IMR-90 (cell line): ENCODE results near the gene BRAT1. TPM values are rescaled to one million over a fixed set of nuclear protein-coding genes. Genes with fewer than 3 reads are reported as not detected.

Experiments used
- ATAC-seq: fragments of 200-7000 bp; cut with Tn5 transposase; 2 replicates; pipeline ENCODE4 v1.9.1; 2020; ENCODE audit warnings: low read depth, mild to moderate bottlenecking, moderate library complexity
- BruUV-seq: library from RNA; stranded (reverse); fragments of 400-500 nt; replicated peaks from 2 replicates; lab custom pipeline; 2021; lab: Mats Ljungman, UMichigan
- CTCF ChIA-PET: fragments of 300-600 bp; formaldehyde crosslinking; extraction: SDS; loops from one replicate; lab custom pipeline; 2021; ENCODE audit warnings: antibody characterized with exemption; lab: Yijun Ruan, JAX
- POLR2A ChIA-PET: fragments of 300-600 bp; sonication (Branson Sonifier 250); formaldehyde crosslinking; loops from one replicate; lab custom pipeline; 2022; ENCODE audit warnings: antibody characterized with exemption; ENCODE audit not compliant: unreplicated experiment; lab: Charles Lee
- DNase-seq: peaks from one replicate; pipeline ENCODE4 v3.0.0; 2013
- H2AFZ ChIP-seq: replicated peaks from 2 replicates; pipeline ENCODE3; 2013; ENCODE audit warnings: low read length, mild to moderate bottlenecking; ENCODE audit not compliant: poor library complexity
- H2AK5ac ChIP-seq: 2 replicates; pipeline ENCODE4 v1.6.1; 2013; ENCODE audit warnings: low read depth, low read length, inconsistent platforms
- H2AK9ac ChIP-seq: replicated peaks from 2 replicates; pipeline ENCODE3; 2013; ENCODE audit warnings: mild to moderate bottlenecking, low read depth, low read length, moderate library complexity; ENCODE audit not compliant: poor library complexity
- H2BK120ac ChIP-seq: 2 replicates; pipeline ENCODE4 v1.6.1; 2013; ENCODE audit warnings: low read depth, low read length, inconsistent platforms
- H2BK15ac ChIP-seq: 3 replicates; pipeline ENCODE4 v1.6.1; 2013; ENCODE audit warnings: low read depth, low read length, inconsistent platforms
- H2BK20ac ChIP-seq: 2 replicates; pipeline ENCODE4 v1.6.1; 2013; ENCODE audit warnings: low read depth, mild to moderate bottlenecking, inconsistent platforms, low read length, moderate library complexity
- H2BK5ac ChIP-seq: 2 replicates; pipeline ENCODE4 v1.6.1; 2013; ENCODE audit warnings: mild to moderate bottlenecking, low read depth, low read length, inconsistent platforms; ENCODE audit not compliant: poor library complexity, severe bottlenecking
- H3K14ac ChIP-seq: replicated peaks from 2 replicates; pipeline ENCODE4 v1.6.1; 2013; ENCODE audit warnings: low read depth, low read length, inconsistent platforms
- H3K18ac ChIP-seq: 2 replicates; pipeline ENCODE4 v1.6.1; 2013; ENCODE audit warnings: low read depth, low read length, control low read depth
- H3K23ac ChIP-seq: 2 replicates; pipeline ENCODE4 v1.6.1; 2013; ENCODE audit warnings: low read depth, low read length, inconsistent platforms
- H3K27ac ChIP-seq: 2 replicates; pipeline ENCODE4 v1.5.1; 2013; ENCODE audit warnings: mild to moderate bottlenecking, control low read depth, low read length; ENCODE audit not compliant: insufficient read depth
- H3K27me3 ChIP-seq: 2 replicates; pipeline ENCODE4 v1.6.1; 2013; ENCODE audit warnings: low read length; ENCODE audit not compliant: control insufficient read depth, insufficient read depth
- H3K36me3 ChIP-seq: 2 replicates; pipeline ENCODE4 v1.6.1; 2013; ENCODE audit warnings: low read length, mixed read lengths; ENCODE audit not compliant: control insufficient read depth, insufficient read depth
- H3K4ac ChIP-seq: 2 replicates; pipeline ENCODE4 v1.6.1; 2013; ENCODE audit warnings: low read depth, low read length, inconsistent platforms
- H3K4me1 ChIP-seq: 2 replicates; pipeline ENCODE4 v1.6.1; 2013; ENCODE audit warnings: low read length, mixed read lengths; ENCODE audit not compliant: control insufficient read depth, insufficient read depth
- H3K4me2 ChIP-seq: 2 replicates; pipeline ENCODE4 v1.6.1; 2013; ENCODE audit warnings: low read depth, mild to moderate bottlenecking, control low read depth, low read length, moderate library complexity
- H3K4me3 ChIP-seq: 2 replicates; pipeline ENCODE4 v1.5.1; 2013; ENCODE audit warnings: low read depth, mild to moderate bottlenecking, control low read depth, low read length, moderate library complexity; ENCODE audit not compliant: insufficient read depth
- H3K56ac ChIP-seq: 2 replicates; pipeline ENCODE4 v1.6.1; 2013; ENCODE audit warnings: low read length, inconsistent platforms; ENCODE audit not compliant: insufficient read depth; ENCODE audit errors: extremely low read depth
- H3K79me1 ChIP-seq, 2 experiments: 2 replicates each; pipeline ENCODE4 v1.6.1; 2013; ENCODE audit warnings: low read length in 2 of 2, inconsistent platforms in 1 of 2, low read depth in 1 of 2
- H3K9ac ChIP-seq: 2 replicates; pipeline ENCODE4 v1.6.1; 2013; ENCODE audit warnings: low read depth, low read length, control low read depth
- H3K9me1 ChIP-seq: 2 replicates; pipeline ENCODE4 v1.6.1; 2013; ENCODE audit warnings: low read length, inconsistent platforms; ENCODE audit not compliant: insufficient read depth
- H3K9me3 ChIP-seq: 2 replicates; pipeline ENCODE4 v1.6.1; 2013; ENCODE audit warnings: low read length; ENCODE audit not compliant: control insufficient read depth, insufficient read depth
- H4K20me1 ChIP-seq: 2 replicates; pipeline ENCODE4 v1.6.1; 2013; ENCODE audit warnings: low read length, inconsistent platforms; ENCODE audit not compliant: insufficient read depth
- H4K5ac ChIP-seq: 2 replicates; pipeline ENCODE4 v1.6.1; 2013; ENCODE audit warnings: mild to moderate bottlenecking, low read depth, low read length, control low read depth
- H4K8ac ChIP-seq, 2 experiments: 2 replicates each; pipeline ENCODE4 v1.6.1; 2013; ENCODE audit warnings: low read depth in 2 of 2, low read length in 2 of 2, control low read depth in 1 of 2, inconsistent platforms in 1 of 2
- H4K91ac ChIP-seq: 2 replicates; pipeline ENCODE4 v1.6.1; 2013; ENCODE audit warnings: low read depth, low read length, inconsistent platforms; ENCODE audit not compliant: insufficient read depth
- BHLHE40 ChIP-seq: fragments of 150-350 bp; IDR thresholded peaks from 2 replicates; pipeline ENCODE4 v1.6.1; 2016; ENCODE audit warnings: mild to moderate bottlenecking, low read depth, low read length
- CEBPB ChIP-seq: IDR thresholded peaks from 2 replicates; pipeline ENCODE4 v1.6.1; 2012; ENCODE audit warnings: low read depth, low read length, improper control_type of control experiment
- CHD1 ChIP-seq: IDR thresholded peaks from 2 replicates; pipeline ENCODE4 v1.6.1; 2012; ENCODE audit warnings: low read depth, low read length, improper control_type of control experiment
- FOS ChIP-seq: fragments of 150-350 bp; IDR thresholded peaks from 2 replicates; pipeline ENCODE4 v1.6.1; 2016; ENCODE audit warnings: low read depth, low read length
- MAFK ChIP-seq: IDR thresholded peaks from 2 replicates; pipeline ENCODE4 v1.6.1; 2012; ENCODE audit warnings: low read depth, low read length, improper control_type of control experiment
- MAZ ChIP-seq: IDR thresholded peaks from 2 replicates; pipeline ENCODE4 v1.6.1; 2012; ENCODE audit warnings: low read depth, mild to moderate bottlenecking, low read length, improper control_type of control experiment, moderate library complexity, borderline replicate concordance
- MXI1 ChIP-seq: IDR thresholded peaks from 2 replicates; pipeline ENCODE4 v1.6.1; 2012; ENCODE audit warnings: low read depth, mild to moderate bottlenecking, low read length, moderate library complexity, borderline replicate concordance
- NFE2L2 ChIP-seq: fragments of 150-350 bp; IDR thresholded peaks from 2 replicates; pipeline ENCODE4 v1.6.1; 2016; ENCODE audit warnings: low read depth, mild to moderate bottlenecking, low read length
- POLR2A ChIP-seq: IDR thresholded peaks from 2 replicates; pipeline ENCODE4 v1.6.1; 2012; ENCODE audit warnings: mild to moderate bottlenecking, low read depth, low read length
- RAD21 ChIP-seq: IDR thresholded peaks from 2 replicates; pipeline ENCODE4 v1.6.1; 2012; ENCODE audit warnings: low read length, improper control_type of control experiment
- RCOR1 ChIP-seq: IDR thresholded peaks from 2 replicates; pipeline ENCODE4 v1.6.1; 2012; ENCODE audit warnings: mild to moderate bottlenecking, low read length, improper control_type of control experiment; ENCODE audit not compliant: insufficient replicate concordance
- RFX5 ChIP-seq: IDR thresholded peaks from 2 replicates; pipeline ENCODE4 v1.8.0; 2012; ENCODE audit warnings: low read depth, mild to moderate bottlenecking, low read length, moderate library complexity
- SMC3 ChIP-seq: fragments of 150-350 bp; IDR thresholded peaks from 2 replicates; pipeline ENCODE4 v1.6.1; 2016; ENCODE audit warnings: low read depth, mild to moderate bottlenecking, antibody characterized with exemption, low read length, moderate library complexity
- WGBS, 2 experiments: methylation state at CpG; one replicate each; pipeline versions ENCODE4 v1.1.5 to v1.1.7; 2013; ENCODE audit warnings: missing lambda C conversion rate in 2 of 2; ENCODE audit not compliant: insufficient read length in 1 of 2; ENCODE audit errors: extremely low coverage in 2 of 2; 5-methylcytosine and 5-hydroxymethylcytosine counted together
- dilution Hi-C: fragments of 300-500 bp; cut with HindIII; formaldehyde crosslinking; loops from one replicate; pipeline ENCODE4 v1.14.3; 2018; ENCODE audit warnings: low sequenced_read_pairs; ENCODE audit not compliant: unreplicated experiment
- in situ Hi-C: fragments of 300-500 bp; cut with MboI; formaldehyde crosslinking; loops from 3 replicates; pipeline ENCODE4 v1.14.3; 2019; ENCODE audit warnings: low sequenced_read_pairs, inconsistent platforms, mixed read lengths
- intact Hi-C: fragments of 100-400 bp; cut with micrococcal nuclease; formaldehyde crosslinking; loops from 2 replicates; pipeline ENCODE4 v1.10.0; 2022
- polyA plus RNA-seq, 3 experiments: library from polyadenylated mRNA; depleted of rRNA; stranded (reverse); fragments of >200 nt; gene quantifications; 2 replicates each; pipeline ENCODE4 v1.2.3, GENCODE V29; 2012; ENCODE audit warnings: low replicate concordance in 1 of 3
- total RNA-seq: library from RNA; depleted of rRNA; stranded (reverse); fragments of >200 nt; gene quantifications from 2 replicates; pipeline ENCODE4 v1.2.3, GENCODE V29; 2012
- TF ChIP-seq, protein P1 (sequence below): conservative IDR thresholded peaks from 2 replicates; pipeline ENCODE4 v1.5.1; 2012; ENCODE audit warnings: mild to moderate bottlenecking, low read depth, low read length, improper control_type of control experiment
- TF ChIP-seq, protein P2 (sequence below): fragments of 150-350 bp; IDR thresholded peaks from 2 replicates; pipeline ENCODE4 v1.6.1; 2016; ENCODE audit warnings: low read depth, mild to moderate bottlenecking, low read length, moderate library complexity, borderline replicate concordance
- TF ChIP-seq, protein P3 (sequence below): fragments of 150-350 bp; IDR thresholded peaks from 2 replicates; pipeline ENCODE4 v1.6.1; 2017; ENCODE audit warnings: mild to moderate bottlenecking, antibody characterized with exemption, low read length, low read depth

The BRAT1 gene
- total and polyA plus RNA-seq, 2 of the 4 experiments (the other 2 are of a cell fraction): 6.8 to 21.9 TPM

DNA sequence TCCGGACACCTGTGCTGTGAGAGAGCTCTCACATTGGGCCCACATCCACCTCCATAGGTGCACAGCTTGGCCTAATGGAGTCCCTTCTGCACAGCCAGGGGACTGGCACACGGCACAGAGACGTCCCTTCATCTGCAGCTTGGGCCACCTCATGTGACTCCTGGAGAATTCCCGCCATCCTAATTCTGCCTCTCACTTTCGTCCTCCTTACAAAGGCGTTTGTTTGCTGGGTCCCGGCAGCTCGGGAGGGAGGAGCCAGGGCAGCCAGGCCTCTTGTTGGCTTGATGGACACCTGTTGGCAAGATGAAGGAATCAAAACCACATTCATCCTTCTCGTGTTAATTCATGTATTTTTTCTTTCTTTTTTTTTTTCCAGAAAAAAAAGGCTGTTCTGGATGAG, 45.7 kb upstream of the BRAT1 start:
- Histone ChIP-seq H3K27me3 (no peaks in the 10 kb centered on the region), H2BK20ac (no peak overlapping the region), H2BK5ac (no peak overlapping the region), H3K23ac (no peak overlapping the region), H3K9me1 (no peaks in the 10 kb centered on the region), H4K20me1 (no peaks in the 10 kb centered on the region), H3K79me1 (no peaks in the 10 kb centered on the region), H2BK15ac (no peak overlapping the region), H4K91ac (no peak overlapping the region), H3K14ac (no peak overlapping the region), H3K4me2 (no peak overlapping the region), H3K4me3 (no peak overlapping the region), H2AK5ac (no peak overlapping the region), H3K18ac (no peak overlapping the region), H2AFZ (no peak overlapping the region), H3K27ac (no peak overlapping the region), H3K9ac (no peak overlapping the region), H3K56ac (no peak overlapping the region), H4K5ac (no peak overlapping the region), H3K36me3 (peaks cover 23% of the 10 kb centered on the region), H3K4ac (no peak overlapping the region), H2AK9ac (no peak overlapping the region), H2BK120ac (no peak overlapping the region), H4K8ac (no peak overlapping the region), H3K9me3 (no peaks in the 10 kb centered on the region), H3K4me1 (no peaks in the 10 kb centered on the region)
- whole genome bisulfite sequencing, 2 experiments: 70% methylated on average over 3 of the region's 9 CpGs; no CpG with 5 or more reads in 1 of the 2 experiments
- in situ Hi-C loops: no loop called here
- TF ChIP-seq CEBPB (no peak), BHLHE40 (no peak), FOS (no peak), MXI1 (no peak), MAZ (no peak), MAFK (no peak), RAD21 (no peak), RCOR1 (no peak), SMC3 (no peak), NFE2L2 (no peak), POLR2A (no peak), RFX5 (no peak), CHD1 (no peak)
- TF ChIP-seq, protein P1, sequence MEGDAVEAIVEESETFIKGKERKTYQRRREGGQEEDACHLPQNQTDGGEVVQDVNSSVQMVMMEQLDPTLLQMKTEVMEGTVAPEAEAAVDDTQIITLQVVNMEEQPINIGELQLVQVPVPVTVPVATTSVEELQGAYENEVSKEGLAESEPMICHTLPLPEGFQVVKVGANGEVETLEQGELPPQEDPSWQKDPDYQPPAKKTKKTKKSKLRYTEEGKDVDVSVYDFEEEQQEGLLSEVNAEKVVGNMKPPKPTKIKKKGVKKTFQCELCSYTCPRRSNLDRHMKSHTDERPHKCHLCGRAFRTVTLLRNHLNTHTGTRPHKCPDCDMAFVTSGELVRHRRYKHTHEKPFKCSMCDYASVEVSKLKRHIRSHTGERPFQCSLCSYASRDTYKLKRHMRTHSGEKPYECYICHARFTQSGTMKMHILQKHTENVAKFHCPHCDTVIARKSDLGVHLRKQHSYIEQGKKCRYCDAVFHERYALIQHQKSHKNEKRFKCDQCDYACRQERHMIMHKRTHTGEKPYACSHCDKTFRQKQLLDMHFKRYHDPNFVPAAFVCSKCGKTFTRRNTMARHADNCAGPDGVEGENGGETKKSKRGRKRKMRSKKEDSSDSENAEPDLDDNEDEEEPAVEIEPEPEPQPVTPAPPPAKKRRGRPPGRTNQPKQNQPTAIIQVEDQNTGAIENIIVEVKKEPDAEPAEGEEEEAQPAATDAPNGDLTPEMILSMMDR: no peak
- TF ChIP-seq, protein P2, sequence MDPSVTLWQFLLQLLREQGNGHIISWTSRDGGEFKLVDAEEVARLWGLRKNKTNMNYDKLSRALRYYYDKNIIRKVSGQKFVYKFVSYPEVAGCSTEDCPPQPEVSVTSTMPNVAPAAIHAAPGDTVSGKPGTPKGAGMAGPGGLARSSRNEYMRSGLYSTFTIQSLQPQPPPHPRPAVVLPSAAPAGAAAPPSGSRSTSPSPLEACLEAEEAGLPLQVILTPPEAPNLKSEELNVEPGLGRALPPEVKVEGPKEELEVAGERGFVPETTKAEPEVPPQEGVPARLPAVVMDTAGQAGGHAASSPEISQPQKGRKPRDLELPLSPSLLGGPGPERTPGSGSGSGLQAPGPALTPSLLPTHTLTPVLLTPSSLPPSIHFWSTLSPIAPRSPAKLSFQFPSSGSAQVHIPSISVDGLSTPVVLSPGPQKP: no peak
- TF ChIP-seq, protein P3, sequence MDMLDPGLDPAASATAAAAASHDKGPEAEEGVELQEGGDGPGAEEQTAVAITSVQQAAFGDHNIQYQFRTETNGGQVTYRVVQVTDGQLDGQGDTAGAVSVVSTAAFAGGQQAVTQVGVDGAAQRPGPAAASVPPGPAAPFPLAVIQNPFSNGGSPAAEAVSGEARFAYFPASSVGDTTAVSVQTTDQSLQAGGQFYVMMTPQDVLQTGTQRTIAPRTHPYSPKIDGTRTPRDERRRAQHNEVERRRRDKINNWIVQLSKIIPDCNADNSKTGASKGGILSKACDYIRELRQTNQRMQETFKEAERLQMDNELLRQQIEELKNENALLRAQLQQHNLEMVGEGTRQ: no peak
- no peak for ATAC-seq
- ChIA-PET POLR2A (no interaction called here), CTCF (no interaction called here)
- no peak for DNase-seq
- intact Hi-C loops: no loop called here
- dilution Hi-C loops: no loop called here
- BruUV-seq: no TSS peak
